ENCODE data around the gene SLC12A8. TPM values are rescaled to one million over a fixed set of nuclear protein-coding genes. Genes with fewer than 3 reads are reported as not detected.

The SLC12A8 gene
- total and polyA plus RNA-seq, 9 of the 15 experiments (the other 6 are each of a cell fraction or from before 2014, with no cell fraction given) = 0.04 to 0.33 (median 0.09) TPM; not detected in 4

- Histone ChIP-seq H3K4me1 (replicated peaks in 1 of 2; ENCODE audit: control insufficient read depth in 2 of 2, insufficient read depth in 2 of 2, low read length in 2 of 2) (no peaks in the 10 kb centered on the region; a peak in 2 of 5 replicates), H3K27ac (ENCODE audit: extremely low read depth, low read depth, low read length) (no peak overlapping the region), H3K4me3 (no peak overlapping the region), H3K4me2 (ENCODE audit: insufficient read depth, low read length) (no peak overlapping the region), H4K20me1 (replicated peaks; ENCODE audit: control insufficient read depth, insufficient read depth, low read length) (no peaks in the 10 kb centered on the region; the same call in 1 of the 2 replicates), H3K9me3 (replicated peaks; ENCODE audit: control insufficient read depth, insufficient read depth, low read depth, low read length) (no peaks in the 10 kb centered on the region), H3K9me1 (ENCODE audit: control insufficient read depth, insufficient read depth, low read length) (no peaks in the 10 kb centered on the region), H3K27me3 (ENCODE audit: control insufficient read depth in 2 of 2, insufficient read depth in 2 of 2, low read length in 2 of 2) (peaks cover 0 to 4% of the 10 kb centered on the region in 2 experiments; a peak in 1 of 5 replicates), H3K9ac (ENCODE audit: insufficient read depth in 1 of 2, low read depth in 2 of 2, low read length in 2 of 2) (no peak overlapping the region), H3K36me3 (ENCODE audit: control insufficient read depth, insufficient read depth, low read length) (no peaks in the 10 kb centered on the region), H3K79me2 (ENCODE audit: control insufficient read depth, insufficient read depth, low read length) (no peaks in the 10 kb centered on the region), H2AFZ (ENCODE audit: low read depth, low read length) (no peak overlapping the region)
- ChIA-PET POLR2A (interaction anchor here (0.7 to 1.5 kb wide), 2 partner anchors 12 to 71 kb away, joined by 3 to 7 read pairs; no protein-coding TSS in a partner anchor), CTCF (ENCODE audit: low intra/inter-chr PET ratio) (no interaction called here)
- 3% methylated on average over 9 of the region's 13 CpGs for WGBS (ENCODE audit: insufficient coverage, low coverage, missing lambda C conversion rate)
- no peak for FAIRE-seq
- BruUV-seq (replicated peaks) = no TSS peak
- no peak for DNase-seq (ENCODE audit: extremely low read depth in 1 of 4, low spot score in 3 of 4)
- in situ Hi-C loops (cut with MboI) (no loop called here), intact Hi-C loops (cut with micrococcal nuclease) (no loop called here)
- ATAC-seq = no peak
- TF ChIP-seq ATF3 (IDR thresholded peaks at IDR 0.05) = 0 out of 2 replicates have a peak, but pooled peaks have one; percentile 7
- no peak for TF ChIP-seq ATF3 (CRISPR knock-in tag; conservative IDR thresholded peaks at IDR 0.05)
- peak; percentile 52; the same call in 1 of the 2 replicates for TF ChIP-seq MAFK (IDR thresholded peaks at IDR 0.05; ENCODE audit: low read length)
- TF ChIP-seq ZNF316 (IDR thresholded peaks at IDR 0.05) = peak; percentile 57; the same call in 1 of the 2 replicates
- no peak for TF ChIP-seq ELF4 (CRISPR knock-in tag; IDR thresholded peaks at IDR 0.05)
- TF ChIP-seq NFE2 (IDR thresholded peaks at IDR 0.05; ENCODE audit: low read depth) = peak; percentile 63
- peak; percentile 66 for TF ChIP-seq C11orf30 (IDR thresholded peaks at IDR 0.05; ENCODE audit: low read depth)
- peak; percentile 42; the same call in 1 of the 2 replicates for TF ChIP-seq FOSL1 (tag; conservative IDR thresholded peaks at IDR 0.05)
- no peak for TF ChIP-seq E2F3 (CRISPR knock-in tag; IDR thresholded peaks at IDR 0.05)
- no peak for TF ChIP-seq BRCA1 (IDR thresholded peaks at IDR 0.05)
- no peak for TF ChIP-seq BRCA1 (CRISPR knock-in tag; IDR thresholded peaks at IDR 0.05)
- no peak for TF ChIP-seq USF1 (CRISPR knock-in tag; IDR thresholded peaks at IDR 0.05)
- TF ChIP-seq MAFF (IDR thresholded peaks at IDR 0.05; ENCODE audit: low read length) = peak; percentile 46; the same call in 1 of the 2 replicates
- peak; percentile 70 for TF ChIP-seq MAFG (tag; conservative IDR thresholded peaks at IDR 0.05)
Measured at GRCh38 chr3:125107861-125108567, 104.5 kb downstream of the SLC12A8 start.
